Measurements from ENCODE around the gene BLOC1S1.

BLOC1S1 gene

DNA sequence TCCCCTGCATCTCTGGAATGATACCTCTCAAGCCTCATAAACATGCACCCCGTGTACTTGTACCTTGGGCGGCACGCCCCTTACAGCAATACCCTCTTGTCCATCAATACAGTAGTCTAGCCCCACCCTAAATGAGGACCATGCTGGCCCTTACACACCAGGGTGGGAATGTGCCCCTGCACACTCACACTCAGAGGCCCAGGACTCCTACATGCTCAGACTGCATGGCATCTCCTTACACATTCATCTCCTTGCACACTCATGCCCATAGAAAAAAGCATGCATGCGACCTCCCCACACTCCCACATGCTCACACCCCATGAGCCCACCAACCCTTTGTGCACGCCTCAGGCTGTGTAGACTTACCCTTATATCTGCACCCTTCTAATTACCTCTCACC lies 30.2 kb upstream of the BLOC1S1 start:
- no peak for TF ChIP-seq JUND (IDR thresholded peaks at IDR 0.05; ENCODE audit: low read depth)
- no peak for DNase-seq (ENCODE audit: low read depth in 1 of 2, low spot score in 1 of 2)
- in situ Hi-C loops (cut with HindIII; ENCODE audit: low pct_unique_long_range_greater_than_20kb, low sequenced_read_pairs): no loop called here

DNA sequence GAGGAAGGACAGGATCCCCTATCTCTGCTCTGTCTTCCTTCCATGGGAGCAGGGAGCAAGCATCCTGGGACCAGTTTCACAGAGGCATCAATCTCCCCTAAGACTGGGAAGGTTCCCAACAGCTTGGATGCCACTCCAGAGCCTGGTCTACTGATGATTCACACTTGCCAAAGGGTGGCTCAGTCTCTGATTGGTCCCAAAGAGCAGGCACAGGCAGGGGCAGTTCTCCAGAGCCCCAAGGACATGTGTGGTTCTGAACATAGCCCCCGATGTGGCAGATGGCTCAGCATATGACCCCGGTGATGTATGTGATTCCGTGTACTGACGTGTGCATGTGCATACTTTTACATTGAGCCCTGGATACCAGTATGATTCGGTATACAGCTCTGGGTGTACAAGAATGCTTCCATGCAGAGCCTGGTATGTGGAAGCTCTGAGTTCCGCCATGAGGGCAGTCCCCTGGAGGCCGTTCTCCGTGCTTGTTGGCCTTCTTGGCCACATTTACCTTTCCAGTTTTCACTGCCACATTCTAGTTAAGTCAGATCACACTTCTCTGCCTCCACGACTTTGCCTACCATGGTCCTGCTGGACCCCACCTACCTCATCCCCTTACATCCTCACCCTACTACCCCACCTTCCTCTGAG lies 29.4 kb upstream of the BLOC1S1 start:
- no peak for DNase-seq (ENCODE audit: low read depth in 1 of 2, low spot score in 1 of 2)
- TF ChIP-seq JUND (IDR thresholded peaks at IDR 0.05; ENCODE audit: low read depth): no peak

DNA sequence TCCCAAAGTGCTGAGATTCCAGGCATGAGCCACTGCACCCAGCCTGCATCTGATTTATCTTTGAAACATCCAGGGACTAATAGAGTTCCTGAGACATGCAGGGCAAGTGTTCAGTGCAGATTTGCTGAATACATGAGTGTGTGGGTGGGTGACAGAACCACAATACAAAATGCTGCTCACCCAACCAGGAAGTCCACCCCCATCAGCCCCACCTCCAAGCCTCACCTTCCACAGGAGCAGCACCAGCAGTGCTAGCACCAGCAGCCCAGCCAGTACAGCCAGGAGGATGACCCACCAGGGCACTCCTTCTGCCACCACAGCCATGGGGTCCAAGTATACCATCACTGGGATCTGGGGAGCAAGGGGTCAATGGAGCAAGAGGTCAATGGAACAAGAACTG lies 28.1 kb upstream of the BLOC1S1 start:
- no peak for DNase-seq (ENCODE audit: low read depth in 1 of 2, low spot score in 1 of 2)
- in situ Hi-C loops (cut with HindIII; ENCODE audit: low pct_unique_long_range_greater_than_20kb, low sequenced_read_pairs): no loop called here
- TF ChIP-seq JUND (IDR thresholded peaks at IDR 0.05; ENCODE audit: low read depth): no peak

More for the DNA sequence above, 29.4 kb upstream of the BLOC1S1 start:
- in situ Hi-C loops (cut with HindIII; ENCODE audit: low pct_unique_long_range_greater_than_20kb, low sequenced_read_pairs): no loop called here

- DNase-seq (ENCODE audit: low read depth in 1 of 2, low spot score in 1 of 2): no peak
- in situ Hi-C loops (cut with HindIII; ENCODE audit: low pct_unique_long_range_greater_than_20kb, low sequenced_read_pairs): no loop called here
- no peak for TF ChIP-seq JUND (IDR thresholded peaks at IDR 0.05; ENCODE audit: low read depth)
Observed at GRCh38 chr12:55688716-55689655, 26.9 kb upstream of the BLOC1S1 start.

DNA sequence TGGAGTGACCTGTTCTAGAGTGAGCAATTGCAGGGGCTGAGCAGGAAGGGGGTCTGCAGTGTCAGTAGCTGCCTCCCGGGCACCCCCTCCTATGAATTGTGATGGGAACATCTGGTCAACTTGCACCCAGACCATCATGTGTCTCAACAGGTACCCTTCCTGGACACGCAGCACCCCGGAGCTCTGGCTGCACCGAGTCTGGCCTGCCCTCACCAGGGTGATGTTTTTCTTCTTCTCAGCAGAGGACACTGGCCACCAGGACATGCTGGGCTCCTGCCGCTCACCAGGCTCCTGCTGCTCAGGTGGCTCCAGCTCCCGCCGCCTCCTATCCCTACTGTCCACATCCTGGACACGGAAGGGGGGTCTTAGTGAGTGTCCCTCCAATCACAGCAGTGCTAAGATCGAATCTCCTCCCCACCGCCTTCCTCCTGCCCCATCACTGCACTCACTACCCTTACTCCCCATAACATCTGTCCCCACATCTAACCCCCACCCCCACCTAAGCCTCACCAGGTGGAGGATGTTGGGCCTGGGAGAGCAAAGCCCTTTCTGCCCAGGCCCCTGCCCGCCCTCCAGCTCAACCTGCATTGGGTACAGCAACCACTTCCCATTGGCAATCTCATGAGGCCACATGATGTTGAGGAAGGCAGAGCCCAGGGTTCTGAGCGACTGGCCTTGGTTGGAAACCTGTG lies 23.1 kb upstream of the BLOC1S1 start:
- in situ Hi-C loops (cut with HindIII; ENCODE audit: low pct_unique_long_range_greater_than_20kb, low sequenced_read_pairs): no loop called here
- no peak for TF ChIP-seq JUND (IDR thresholded peaks at IDR 0.05; ENCODE audit: low read depth)
- DNase-seq (ENCODE audit: low read depth in 1 of 2, low spot score in 1 of 2): no peak

DNA sequence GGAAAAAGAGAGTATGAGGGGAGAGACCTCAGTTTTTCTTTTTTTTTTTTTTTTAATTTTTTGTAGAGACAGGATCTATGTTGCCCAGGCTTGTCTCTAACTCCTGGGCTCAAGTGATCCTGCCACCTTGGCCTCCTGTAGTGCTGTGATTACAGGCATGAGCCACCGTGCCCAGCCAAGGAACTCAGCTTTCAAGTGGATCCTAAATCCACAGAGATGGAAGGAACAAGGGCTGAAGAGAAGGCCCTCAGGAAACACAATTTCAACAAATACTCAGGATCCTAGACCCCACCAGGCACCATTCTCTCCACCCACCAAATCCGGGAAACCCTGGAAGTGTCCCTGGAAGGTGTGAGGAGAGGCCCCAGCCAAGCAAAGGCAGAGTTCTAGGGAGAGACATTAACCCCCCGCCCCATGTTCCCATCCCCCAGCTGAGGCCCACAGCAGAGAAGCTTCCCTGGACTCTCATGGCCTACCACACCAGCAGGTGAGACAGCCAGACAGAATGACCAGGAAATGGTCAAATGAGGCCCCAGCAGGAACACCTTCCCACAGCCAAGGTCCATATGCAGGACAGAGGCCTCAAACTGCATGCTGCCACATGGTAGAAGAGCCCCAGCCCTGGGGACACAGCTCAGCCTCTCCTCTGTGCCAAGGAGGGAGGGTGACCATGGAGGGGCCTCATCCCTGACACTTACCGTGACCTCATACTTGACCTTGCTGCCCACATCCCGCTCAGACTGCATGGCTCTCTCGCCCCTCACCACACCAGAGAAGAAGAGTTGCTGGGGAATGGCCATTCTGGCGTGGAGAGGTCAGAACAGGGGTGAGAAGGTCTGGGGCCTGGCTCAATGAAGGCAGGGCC lies 22.3 kb upstream of the BLOC1S1 start:
- no peak for DNase-seq (ENCODE audit: low read depth in 1 of 2, low spot score in 1 of 2)
- TF ChIP-seq JUND (IDR thresholded peaks at IDR 0.05; ENCODE audit: low read depth): no peak
- in situ Hi-C loops (cut with HindIII; ENCODE audit: low pct_unique_long_range_greater_than_20kb, low sequenced_read_pairs): no loop called here

- no peak for DNase-seq (ENCODE audit: low read depth in 1 of 2, low spot score in 1 of 2)
- no peak for TF ChIP-seq JUND (IDR thresholded peaks at IDR 0.05; ENCODE audit: low read depth)
- in situ Hi-C loops (cut with HindIII; ENCODE audit: low pct_unique_long_range_greater_than_20kb, low sequenced_read_pairs): no loop called here
Observed at GRCh38 chr12:55694188-55694515, 21.7 kb upstream of the BLOC1S1 start.

- DNase-seq (ENCODE audit: low read depth in 1 of 2, low spot score in 1 of 2): no peak
- in situ Hi-C loops (cut with HindIII; ENCODE audit: low pct_unique_long_range_greater_than_20kb, low sequenced_read_pairs): no loop called here
- TF ChIP-seq JUND (IDR thresholded peaks at IDR 0.05; ENCODE audit: low read depth): no peak
Observed at GRCh38 chr12:55694651-55695050, 21.2 kb upstream of the BLOC1S1 start.

GRCh38 chr12:55695349-55695748 lies 20.5 kb upstream of the BLOC1S1 start:
- TF ChIP-seq JUND (IDR thresholded peaks at IDR 0.05; ENCODE audit: low read depth): no peak
- no peak for DNase-seq (ENCODE audit: low read depth in 1 of 2, low spot score in 1 of 2)
- in situ Hi-C loops (cut with HindIII; ENCODE audit: low pct_unique_long_range_greater_than_20kb, low sequenced_read_pairs): no loop called here

DNA sequence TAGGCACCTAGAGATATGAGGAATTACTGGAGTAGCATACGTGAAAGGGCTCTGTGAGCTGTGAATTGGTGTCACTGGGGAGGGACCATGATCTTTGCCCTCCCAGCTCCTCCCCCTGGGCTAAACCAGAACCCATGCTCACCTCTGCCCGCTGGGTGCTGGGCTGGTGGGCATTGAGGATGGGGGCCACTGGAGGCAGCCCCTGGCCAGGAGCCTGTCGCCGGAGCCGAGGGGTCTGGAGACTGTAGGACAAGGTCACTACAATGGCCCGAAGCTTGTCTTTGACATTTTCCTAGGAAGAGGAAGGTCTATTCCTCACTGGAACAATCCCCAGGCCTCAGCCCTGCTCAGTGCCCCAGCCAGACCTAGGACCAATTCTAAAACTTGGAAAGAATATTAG lies 19.7 kb upstream of the BLOC1S1 start:
- TF ChIP-seq JUND (IDR thresholded peaks at IDR 0.05; ENCODE audit: low read depth): no peak
- in situ Hi-C loops (cut with HindIII; ENCODE audit: low pct_unique_long_range_greater_than_20kb, low sequenced_read_pairs): no loop called here
- DNase-seq (ENCODE audit: low read depth in 1 of 2, low spot score in 1 of 2): no peak

DNA sequence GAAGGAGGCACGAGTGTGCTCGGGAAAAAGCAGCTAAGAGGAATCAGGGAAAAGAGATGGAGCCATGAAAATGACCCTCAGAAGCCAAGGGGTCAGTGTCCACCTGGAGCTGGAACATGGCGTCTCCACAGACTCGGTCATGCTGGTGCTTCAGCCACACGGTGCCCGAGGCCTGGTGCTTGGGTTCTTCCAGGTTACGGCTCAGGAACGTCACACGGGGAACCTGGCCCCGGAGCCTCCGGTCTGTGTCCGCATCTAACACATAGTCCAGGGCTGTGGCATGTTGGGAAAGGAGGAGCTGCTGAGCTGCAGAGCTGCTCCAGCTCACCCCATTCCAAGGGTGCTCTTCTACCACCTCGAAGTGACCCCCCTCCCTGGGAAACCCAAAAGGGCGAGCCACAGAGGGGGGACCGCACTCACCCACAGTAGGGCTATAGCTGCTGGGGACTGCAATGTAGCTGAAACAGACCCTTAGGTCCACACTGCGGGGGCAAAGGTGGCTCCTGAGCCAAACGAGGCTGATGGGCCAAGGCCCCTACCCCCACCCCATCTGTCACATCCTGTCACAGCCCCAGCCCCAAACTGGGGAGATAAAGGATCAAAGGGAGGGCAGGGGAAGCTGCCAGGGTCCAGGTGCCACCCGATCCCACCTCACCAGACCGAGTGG lies 18.9 kb upstream of the BLOC1S1 start:
- in situ Hi-C loops (cut with HindIII; ENCODE audit: low pct_unique_long_range_greater_than_20kb, low sequenced_read_pairs): no loop called here
- no peak for TF ChIP-seq JUND (IDR thresholded peaks at IDR 0.05; ENCODE audit: low read depth)
- DNase-seq (ENCODE audit: low read depth in 1 of 2, low spot score in 1 of 2): no peak

DNA sequence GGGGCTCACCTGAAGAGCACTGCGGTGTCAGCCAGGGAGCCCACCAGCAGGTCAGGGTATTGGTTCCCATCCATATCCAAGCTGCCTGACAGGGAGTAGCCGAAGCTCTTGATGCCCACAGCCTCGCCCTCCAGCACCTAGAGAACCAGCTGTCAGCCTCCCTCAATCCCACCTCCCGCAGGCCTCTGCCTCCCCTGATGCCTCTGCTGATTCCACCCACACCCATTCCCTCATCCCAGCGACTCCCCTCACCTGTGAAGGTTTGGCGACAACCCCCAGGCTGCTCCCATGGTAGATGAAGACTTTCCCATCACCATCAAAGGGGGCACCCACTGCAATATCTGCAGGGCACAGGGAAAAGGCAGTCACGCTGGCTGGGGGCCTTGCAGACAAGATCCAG lies 18.2 kb upstream of the BLOC1S1 start:
- in situ Hi-C loops (cut with HindIII; ENCODE audit: low pct_unique_long_range_greater_than_20kb, low sequenced_read_pairs): no loop called here

More for the DNA sequence above, 18.2 kb upstream of the BLOC1S1 start:
- no peak for DNase-seq (ENCODE audit: low read depth in 1 of 2, low spot score in 1 of 2)
- no peak for TF ChIP-seq JUND (IDR thresholded peaks at IDR 0.05; ENCODE audit: low read depth)

Data from T47D (cell line).